Astrocyte (in vitro differentiated cells and primary cell): Measurements from ENCODE around the gene LINGO4.

Experiments used
- CTCF ChIP-seq: IDR thresholded peaks from 2 replicates; pipeline ENCODE4 v1.5.1; 2011; ENCODE audit warnings: low read depth, mild to moderate bottlenecking, inconsistent platforms, low read length, moderate library complexity; ENCODE audit not compliant: insufficient read depth
- EZH2 ChIP-seq: IDR thresholded peaks from 2 replicates; pipeline ENCODE4 v1.6.1; 2012; ENCODE audit warnings: mild to moderate bottlenecking, low read length, inconsistent platforms; ENCODE audit not compliant: insufficient read depth

GRCh38 chr1:151839082-151839412 is 33.8 kb upstream of the LINGO4 start:
- TF ChIP-seq EZH2 (peak; percentile 25), CTCF (no peak)
